ENCODE measurements around the gene IGFBPL1. TPM values are rescaled to one million over a fixed set of nuclear protein-coding genes. Genes with fewer than 3 reads are reported as not detected.

The IGFBPL1 gene
- polyA plus RNA-seq, 4 donors: 0.95 to 3.1 TPM; not detected in 2

DNA sequence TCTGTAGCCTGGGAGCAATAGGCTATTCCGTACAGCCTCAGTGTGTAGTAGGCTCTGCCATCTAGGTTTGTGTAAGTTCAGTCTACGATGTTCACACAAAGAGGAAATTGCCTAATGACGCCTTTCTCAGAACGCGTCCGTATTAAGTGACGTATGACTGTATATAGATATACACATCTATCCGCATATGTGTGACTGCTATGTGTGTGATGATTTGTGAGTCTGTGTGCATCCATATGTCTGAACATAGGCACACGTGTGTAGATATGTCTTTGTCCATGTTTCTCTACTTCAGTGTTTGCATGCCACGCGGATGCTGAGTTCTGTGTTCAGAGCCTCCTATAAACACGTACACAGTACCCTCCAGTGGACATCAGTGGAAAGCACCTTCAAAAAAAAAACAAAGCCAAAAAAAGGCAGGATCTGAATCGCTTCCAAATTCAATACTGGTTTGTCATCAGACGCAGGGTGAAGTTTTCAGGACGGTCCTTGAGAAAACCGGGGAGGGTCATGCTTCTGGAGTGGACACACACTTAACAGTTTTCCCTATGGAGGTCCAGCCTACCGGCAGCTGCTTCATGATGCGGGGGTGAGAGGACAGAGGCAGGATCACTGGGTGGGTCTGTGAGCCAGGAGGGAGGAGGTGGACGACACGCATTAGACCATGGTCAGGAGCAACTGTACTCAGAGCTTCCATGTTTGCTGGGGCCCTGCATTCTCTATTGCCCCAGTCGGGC is 61.2 kb downstream of the IGFBPL1 start:
- peak in 1 of 2 donors; percentile 62 for DNase-seq
- H3K9me3 ChIP-seq (ENCODE audit: control insufficient read depth in 2 of 2, insufficient read depth in 1 of 2, low read depth in 1 of 2, low read length in 1 of 2): no peaks in the 10 kb centered on the region

DNA sequence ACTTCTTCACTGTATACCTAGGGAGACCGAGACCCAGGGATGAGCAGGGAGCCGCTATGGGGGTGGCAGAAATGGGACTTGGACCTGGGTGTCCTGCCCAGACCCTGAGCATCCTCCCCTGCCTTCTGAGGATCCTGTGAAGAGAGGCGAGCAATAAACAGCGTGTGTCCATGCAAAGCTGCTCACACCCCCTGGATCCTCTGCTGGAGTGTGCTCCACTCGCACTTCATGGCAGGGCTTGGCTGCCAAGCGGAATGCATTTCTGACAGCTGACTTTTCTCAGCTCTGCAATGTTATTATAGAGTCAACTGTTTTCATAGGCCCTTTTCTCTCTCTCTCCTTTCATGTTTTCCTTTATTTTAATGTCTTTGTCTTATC is 62.8 kb downstream of the IGFBPL1 start:
- FAIRE-seq: no peak
- Histone ChIP-seq H3K4me3 (ENCODE audit: low read depth in 1 of 3, low read length in 3 of 3) (no peak overlapping the region), H3K27ac (ENCODE audit: low read depth in 1 of 3, low read length in 2 of 3) (no peak overlapping the region), H3K36me3 (ENCODE audit: control insufficient read depth in 3 of 3, insufficient read depth in 2 of 3, low read depth in 1 of 3, low read length in 3 of 3) (no peaks in the 10 kb centered on the region), H3K9me3 (ENCODE audit: control insufficient read depth in 2 of 2, insufficient read depth in 1 of 2, low read depth in 1 of 2, low read length in 1 of 2) (no peaks in the 10 kb centered on the region), H3K4me1 (ENCODE audit: control insufficient read depth in 3 of 3, insufficient read depth in 2 of 3, low read depth in 1 of 3, low read length in 2 of 3) (peaks cover 0 to 10% (median 0%) of the 10 kb centered on the region in 3 donors), H3K27me3 (ENCODE audit: control insufficient read depth in 3 of 3, insufficient read depth in 3 of 3, low read length in 3 of 3) (no peaks in the 10 kb centered on the region)
- DNase-seq: no peak
- WGBS, 3 donors: 75 to 94% (median 93%) methylated on average over 6 of the region's 6 CpGs

More for the DNA sequence above, 61.2 kb downstream of the IGFBPL1 start:
- no peak overlapping the region for H3K4me3 ChIP-seq (ENCODE audit: low read depth in 1 of 3, low read length in 3 of 3)
- no peak for FAIRE-seq
- peaks cover 0 to 10% (median 0%) of the 10 kb centered on the region in 3 donors for H3K4me1 ChIP-seq (ENCODE audit: control insufficient read depth in 3 of 3, insufficient read depth in 2 of 3, low read depth in 1 of 3, low read length in 2 of 3)
- H3K27me3 ChIP-seq (ENCODE audit: control insufficient read depth in 3 of 3, insufficient read depth in 3 of 3, low read length in 3 of 3): no peaks in the 10 kb centered on the region
- 38 to 45% (median 41%) methylated on average over 21 of the region's 21 CpGs for WGBS, 3 donors
- no peak overlapping the region for H3K27ac ChIP-seq (ENCODE audit: low read depth in 1 of 3, low read length in 2 of 3)
- H3K36me3 ChIP-seq (ENCODE audit: control insufficient read depth in 3 of 3, insufficient read depth in 2 of 3, low read depth in 1 of 3, low read length in 3 of 3): no peaks in the 10 kb centered on the region

DNA sequence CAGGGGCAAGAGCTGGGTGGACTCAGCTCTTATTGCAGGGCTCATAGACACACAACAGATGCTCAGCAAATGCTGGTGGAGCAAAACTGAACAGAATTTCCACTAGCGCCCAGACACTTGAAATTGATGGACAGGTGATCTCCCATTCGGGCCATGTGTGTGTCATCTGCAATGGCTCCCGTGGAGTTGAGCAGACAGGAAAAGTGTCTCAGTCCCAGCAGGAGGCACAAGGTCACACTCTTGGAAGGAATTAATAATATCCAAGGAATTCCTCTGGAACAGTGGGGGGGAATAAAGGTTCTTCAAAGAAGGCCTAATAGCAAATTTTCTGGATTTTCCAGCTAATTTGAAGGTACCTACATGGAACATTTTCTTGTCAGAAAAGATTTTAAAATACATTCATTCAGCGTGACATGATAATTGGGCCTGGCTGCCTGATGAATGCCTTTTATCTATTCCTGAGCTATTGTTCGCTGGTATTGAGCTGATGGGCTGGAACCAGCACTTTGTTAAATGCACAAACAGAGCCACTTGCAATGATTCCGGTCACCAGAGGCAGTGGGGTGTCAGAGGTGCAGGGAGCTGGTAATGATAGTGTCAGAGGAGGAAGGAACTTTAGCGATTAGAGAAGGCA is 63.3 kb downstream of the IGFBPL1 start:
- H3K4me3 ChIP-seq (ENCODE audit: low read depth in 1 of 3, low read length in 3 of 3): no peak overlapping the region
- no peaks in the 10 kb centered on the region for H3K36me3 ChIP-seq (ENCODE audit: control insufficient read depth in 3 of 3, insufficient read depth in 2 of 3, low read depth in 1 of 3, low read length in 3 of 3)
- DNase-seq (no peak), FAIRE-seq (no peak)
- H3K9me3 ChIP-seq (ENCODE audit: control insufficient read depth in 2 of 2, insufficient read depth in 1 of 2, low read depth in 1 of 2, low read length in 1 of 2): no peaks in the 10 kb centered on the region
- H3K4me1 ChIP-seq (ENCODE audit: control insufficient read depth in 3 of 3, insufficient read depth in 2 of 3, low read depth in 1 of 3, low read length in 2 of 3): peaks cover 0 to 10% (median 0%) of the 10 kb centered on the region in 3 donors
- no peaks in the 10 kb centered on the region for H3K27me3 ChIP-seq (ENCODE audit: control insufficient read depth in 3 of 3, insufficient read depth in 3 of 3, low read length in 3 of 3)
- WGBS, 3 donors: 82 to 90% (median 85%) methylated on average over 7 of the region's 7 CpGs
- H3K27ac ChIP-seq (ENCODE audit: low read depth in 1 of 3, low read length in 2 of 3): no peak overlapping the region

DNA sequence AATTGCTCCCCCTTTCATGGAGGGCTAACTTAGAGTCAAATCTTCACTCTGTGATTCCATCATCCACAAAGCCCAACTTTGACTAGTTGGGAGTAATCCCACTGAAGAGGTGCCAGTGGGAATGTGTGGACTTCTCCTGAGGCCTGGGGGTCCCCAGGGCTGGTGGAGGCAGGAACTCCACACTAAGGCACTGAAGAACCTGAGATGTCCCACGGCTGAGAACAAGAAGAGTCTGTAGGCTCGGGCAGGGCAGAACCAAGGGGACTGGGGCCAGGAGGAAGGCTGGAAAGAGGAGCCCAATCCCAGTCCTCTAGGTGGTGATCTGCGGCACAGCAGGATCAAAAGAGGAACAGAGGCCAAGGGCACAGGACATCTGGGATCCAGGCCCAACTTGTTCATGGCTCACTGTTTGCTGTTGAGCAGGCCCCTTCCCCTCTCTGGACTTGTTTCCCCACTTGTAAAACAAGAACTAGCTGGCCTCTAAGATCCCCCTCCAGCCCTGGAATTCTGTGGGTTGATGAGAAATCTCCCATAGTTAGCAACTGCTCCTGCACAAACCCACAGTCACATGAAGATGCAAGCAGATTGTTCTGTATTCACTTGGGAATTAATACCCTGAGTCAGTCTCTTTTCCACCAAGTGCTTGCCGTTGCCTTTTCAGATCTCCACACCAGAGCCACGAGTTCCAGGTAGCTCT is 64.4 kb downstream of the IGFBPL1 start:
- H3K36me3 ChIP-seq (ENCODE audit: control insufficient read depth in 3 of 3, insufficient read depth in 2 of 3, low read depth in 1 of 3, low read length in 3 of 3): no peaks in the 10 kb centered on the region
- WGBS, 3 donors: 58 to 66% (median 63%) methylated on average over 5 of the region's 5 CpGs
- H3K27me3 ChIP-seq (ENCODE audit: control insufficient read depth in 3 of 3, insufficient read depth in 3 of 3, low read length in 3 of 3): no peaks in the 10 kb centered on the region
- peaks cover 0 to 13% (median 0%) of the 10 kb centered on the region in 3 donors for H3K4me1 ChIP-seq (ENCODE audit: control insufficient read depth in 3 of 3, insufficient read depth in 2 of 3, low read depth in 1 of 3, low read length in 2 of 3)
- no peak overlapping the region for H3K4me3 ChIP-seq (ENCODE audit: low read depth in 1 of 3, low read length in 3 of 3)
- no peak for DNase-seq
- no peak overlapping the region for H3K27ac ChIP-seq (ENCODE audit: low read depth in 1 of 3, low read length in 2 of 3)
- H3K9me3 ChIP-seq (ENCODE audit: control insufficient read depth in 2 of 2, insufficient read depth in 1 of 2, low read depth in 1 of 2, low read length in 1 of 2): no peaks in the 10 kb centered on the region
- FAIRE-seq: no peak

DNA sequence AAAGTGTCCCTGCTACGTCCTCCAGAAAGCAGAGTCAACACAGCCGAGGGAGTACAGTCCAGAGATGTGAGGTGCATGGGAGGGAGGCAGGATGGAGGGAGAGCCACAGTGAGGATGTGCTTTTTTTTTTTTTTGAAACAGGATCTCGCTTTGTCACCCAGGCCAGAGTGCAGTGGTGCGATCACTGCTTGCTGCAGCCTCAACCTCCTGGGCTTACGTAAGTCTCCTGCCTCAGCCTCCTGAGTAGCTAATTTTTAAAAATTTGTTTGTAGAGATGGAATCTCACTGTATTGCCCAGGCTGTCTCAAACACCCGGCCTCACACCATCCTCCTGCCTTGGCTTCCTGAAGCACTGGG is 65.0 kb downstream of the IGFBPL1 start:
- FAIRE-seq (no peak), DNase-seq (no peak)
- Histone ChIP-seq H3K27me3 (ENCODE audit: control insufficient read depth in 3 of 3, insufficient read depth in 3 of 3, low read length in 3 of 3) (no peaks in the 10 kb centered on the region), H3K36me3 (ENCODE audit: control insufficient read depth in 3 of 3, insufficient read depth in 2 of 3, low read depth in 1 of 3, low read length in 3 of 3) (no peaks in the 10 kb centered on the region), H3K4me3 (ENCODE audit: low read depth in 1 of 3, low read length in 3 of 3) (no peak overlapping the region), H3K9me3 (ENCODE audit: control insufficient read depth in 2 of 2, insufficient read depth in 1 of 2, low read depth in 1 of 2, low read length in 1 of 2) (no peaks in the 10 kb centered on the region), H3K4me1 (ENCODE audit: control insufficient read depth in 3 of 3, insufficient read depth in 2 of 3, low read depth in 1 of 3, low read length in 2 of 3) (peaks cover 0 to 13% (median 0%) of the 10 kb centered on the region in 3 donors), H3K27ac (ENCODE audit: low read depth in 1 of 3, low read length in 2 of 3) (no peak overlapping the region)
- WGBS, 3 donors: 71 to 92% (median 81%) methylated on average over 6 of the region's 6 CpGs

DNA sequence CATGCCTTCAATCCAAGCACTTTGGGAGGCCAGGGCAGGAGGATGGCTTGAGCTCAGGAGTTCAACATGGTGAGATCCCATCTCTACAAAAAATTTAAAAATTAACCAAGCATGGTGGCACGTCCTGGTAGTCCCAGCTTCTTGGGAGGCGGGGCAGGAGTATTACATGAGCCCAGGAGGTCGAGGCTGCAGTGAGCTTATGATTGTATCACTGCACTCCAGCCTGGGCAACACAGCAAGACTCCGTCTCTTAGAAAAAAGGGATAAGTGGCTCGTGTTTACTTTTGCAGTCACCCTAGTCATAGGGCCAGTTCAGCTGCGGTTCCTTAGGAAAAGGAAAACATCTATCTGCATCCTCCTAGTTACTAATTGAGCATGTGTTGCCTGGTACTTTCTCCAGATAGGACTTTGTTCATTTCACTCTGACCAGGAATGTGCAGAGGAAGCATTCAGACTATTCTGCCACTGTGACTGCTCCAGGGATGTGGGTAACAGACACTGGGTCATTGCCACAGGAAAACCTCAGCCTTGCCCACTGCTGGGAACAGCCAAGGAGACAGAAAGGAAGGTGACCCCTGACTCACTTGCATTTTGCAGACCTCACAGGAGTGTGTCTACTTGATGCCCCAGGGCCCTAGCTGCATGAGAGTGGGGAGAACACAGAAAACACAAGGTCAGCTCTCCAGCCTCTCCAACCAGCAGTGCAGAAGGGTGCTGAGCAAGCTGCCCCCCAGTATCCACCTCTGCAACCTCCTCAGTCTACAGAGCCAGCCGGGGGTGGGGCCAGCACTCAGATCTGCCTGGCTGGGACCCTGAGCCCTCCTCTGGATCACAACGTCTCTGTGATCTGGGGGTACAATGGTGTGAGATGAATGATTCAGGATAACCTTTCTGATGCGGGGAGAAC is 65.6 kb downstream of the IGFBPL1 start:
- Histone ChIP-seq H3K27me3 (ENCODE audit: control insufficient read depth in 3 of 3, insufficient read depth in 3 of 3, low read length in 3 of 3) (no peaks in the 10 kb centered on the region), H3K4me3 (ENCODE audit: low read depth in 1 of 3, low read length in 3 of 3) (no peak overlapping the region), H3K9me3 (ENCODE audit: control insufficient read depth in 2 of 2, insufficient read depth in 1 of 2, low read depth in 1 of 2, low read length in 1 of 2) (no peaks in the 10 kb centered on the region), H3K27ac (ENCODE audit: low read depth in 1 of 3, low read length in 2 of 3) (no peak overlapping the region), H3K4me1 (ENCODE audit: control insufficient read depth in 3 of 3, insufficient read depth in 2 of 3, low read depth in 1 of 3, low read length in 2 of 3) (peaks cover 0 to 13% (median 0%) of the 10 kb centered on the region in 3 donors), H3K36me3 (ENCODE audit: control insufficient read depth in 3 of 3, insufficient read depth in 2 of 3, low read depth in 1 of 3, low read length in 3 of 3) (no peaks in the 10 kb centered on the region)
- WGBS, 3 donors: 52 to 66% (median 54%) methylated on average over 9 of the region's 9 CpGs
- DNase-seq: peak; percentile 8 to 82
- FAIRE-seq: no peak

DNA sequence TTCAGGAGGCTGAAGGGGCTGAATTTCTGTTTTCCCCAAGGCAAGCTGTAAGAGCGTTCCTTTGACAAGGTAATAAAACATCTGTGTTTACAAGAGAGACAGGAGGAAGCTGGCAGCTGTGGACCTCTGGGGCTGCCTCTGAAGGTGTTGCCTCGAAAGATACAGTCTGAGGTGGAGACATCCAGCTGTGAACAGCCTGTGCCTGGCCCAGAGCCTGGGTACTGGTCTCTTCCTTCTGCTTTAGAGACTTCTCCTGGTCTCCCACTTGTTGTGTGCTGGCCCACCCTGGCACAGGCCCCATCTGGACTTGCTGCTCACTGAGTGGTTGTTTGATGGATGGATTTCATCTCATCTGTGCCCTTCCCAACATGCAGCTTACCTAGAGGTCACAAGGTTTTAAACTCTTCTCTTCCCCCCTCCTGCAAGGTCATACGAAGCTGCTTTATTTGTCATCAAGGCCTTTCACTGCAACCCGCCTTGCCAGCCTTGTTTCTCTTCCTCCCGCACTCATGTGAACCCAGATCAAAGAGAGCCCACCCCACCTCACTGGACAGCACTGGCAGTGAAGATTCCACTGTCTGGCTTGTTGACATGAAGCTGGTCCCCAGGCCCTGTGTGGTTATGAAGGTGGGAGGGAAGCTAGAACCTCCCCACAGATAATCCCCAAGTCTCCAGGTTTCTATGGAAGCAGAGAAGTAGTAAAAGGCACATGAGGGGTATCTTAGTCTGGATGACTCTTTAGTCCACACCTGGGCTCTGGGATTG is 66.7 kb downstream of the IGFBPL1 start:
- no peak for FAIRE-seq

More for the DNA sequence above, 66.7 kb downstream of the IGFBPL1 start:
- Histone ChIP-seq H3K4me3 (ENCODE audit: low read depth in 1 of 3, low read length in 3 of 3) (no peak overlapping the region), H3K27me3 (ENCODE audit: control insufficient read depth in 3 of 3, insufficient read depth in 3 of 3, low read length in 3 of 3) (no peaks in the 10 kb centered on the region), H3K27ac (ENCODE audit: low read depth in 1 of 3, low read length in 2 of 3) (no peak overlapping the region), H3K4me1 (ENCODE audit: control insufficient read depth in 3 of 3, insufficient read depth in 2 of 3, low read depth in 1 of 3, low read length in 2 of 3) (peaks cover 0 to 14% (median 0%) of the 10 kb centered on the region in 3 donors), H3K36me3 (ENCODE audit: control insufficient read depth in 3 of 3, insufficient read depth in 2 of 3, low read depth in 1 of 3, low read length in 3 of 3) (no peaks in the 10 kb centered on the region), H3K9me3 (ENCODE audit: control insufficient read depth in 2 of 2, insufficient read depth in 1 of 2, low read depth in 1 of 2, low read length in 1 of 2) (no peaks in the 10 kb centered on the region)
- no peak for DNase-seq
- WGBS, 3 donors: 56 to 78% (median 71%) methylated on average over 5 of the region's 5 CpGs

All from small intestine (tissue), 7 donors.